Stimulated activated CD8-positive, alpha-beta memory T cell treated with anti-CD3 and anti-CD28 coated beads, Interleukin-15, amount 100 ng/mL, for 48 hours (primary cell): Measurements from ENCODE around the gene OSBPL7.

Experiments
- DNase-seq, 2 donors: peaks; one replicate each; pipeline ENCODE4 v3.0.0-alpha.2; 2020; ENCODE audit warnings: low read depth in 2 of 2

OSBPL7 gene

GRCh38 chr17:47823519-47823918 is 1.9 kb upstream of the OSBPL7 start:
- DNase-seq: no peak

- DNase-seq: no peak
Observed at GRCh38 chr17:47822785-47823184, 1.2 kb upstream of the OSBPL7 start.

GRCh38 chr17:47821031-47821423 is 567 bp downstream of the OSBPL7 start:
- DNase-seq: no peak

GRCh38 chr17:47820033-47820789 is 1.4 kb downstream of the OSBPL7 start:
- no peak for DNase-seq

- no peak for DNase-seq
Observed at GRCh38 chr17:47819475-47819874, 2.1 kb downstream of the OSBPL7 start.

GRCh38 chr17:47818002-47818695 is 3.4 kb downstream of the OSBPL7 start:
- no peak for DNase-seq

- DNase-seq: no peak
Observed at GRCh38 chr17:47816947-47817346, 4.6 kb downstream of the OSBPL7 start.

- no peak for DNase-seq
Observed at GRCh38 chr17:47816111-47816735, 5.4 kb downstream of the OSBPL7 start.

GRCh38 chr17:47815106-47815918 is 6.3 kb downstream of the OSBPL7 start:
- no peak for DNase-seq

GRCh38 chr17:47813512-47814031 is 8.0 kb downstream of the OSBPL7 start:
- no peak for DNase-seq

GRCh38 chr17:47813077-47813476 is 8.5 kb downstream of the OSBPL7 start:
- no peak for DNase-seq

- DNase-seq: no peak
Observed at GRCh38 chr17:47812146-47812920, 9.3 kb downstream of the OSBPL7 start.

GRCh38 chr17:47811709-47812108 is 9.9 kb downstream of the OSBPL7 start:
- no peak for DNase-seq

GRCh38 chr17:47810901-47811635 is 10.5 kb downstream of the OSBPL7 start:
- DNase-seq: no peak

GRCh38 chr17:47810200-47810821 is 11.3 kb downstream of the OSBPL7 start:
- DNase-seq: peak in 1 of 2 donors; percentile 22

- no peak for DNase-seq
Observed at GRCh38 chr17:47808830-47809480, 12.6 kb downstream of the OSBPL7 start.

GRCh38 chr17:47808036-47808829 is 13.4 kb downstream of the OSBPL7 start:
- DNase-seq: no peak

- DNase-seq: no peak
Observed at GRCh38 chr17:47807421-47807820, 14.2 kb downstream of the OSBPL7 start.

- DNase-seq: no peak
Observed at GRCh38 chr17:47806913-47807255, 14.7 kb downstream of the OSBPL7 start.
